HG02884 (cell line): ENCODE measurements around the gene VIPR2.

Experiments
- ATAC-seq: cut with Tn5 transposase; IDR thresholded peaks from one replicate; pipeline ENCODE4 v1.9.1; 2021; ENCODE audit warnings: mild to moderate bottlenecking, moderate library complexity; ENCODE audit not compliant: unreplicated experiment

The VIPR2 gene

DNA sequence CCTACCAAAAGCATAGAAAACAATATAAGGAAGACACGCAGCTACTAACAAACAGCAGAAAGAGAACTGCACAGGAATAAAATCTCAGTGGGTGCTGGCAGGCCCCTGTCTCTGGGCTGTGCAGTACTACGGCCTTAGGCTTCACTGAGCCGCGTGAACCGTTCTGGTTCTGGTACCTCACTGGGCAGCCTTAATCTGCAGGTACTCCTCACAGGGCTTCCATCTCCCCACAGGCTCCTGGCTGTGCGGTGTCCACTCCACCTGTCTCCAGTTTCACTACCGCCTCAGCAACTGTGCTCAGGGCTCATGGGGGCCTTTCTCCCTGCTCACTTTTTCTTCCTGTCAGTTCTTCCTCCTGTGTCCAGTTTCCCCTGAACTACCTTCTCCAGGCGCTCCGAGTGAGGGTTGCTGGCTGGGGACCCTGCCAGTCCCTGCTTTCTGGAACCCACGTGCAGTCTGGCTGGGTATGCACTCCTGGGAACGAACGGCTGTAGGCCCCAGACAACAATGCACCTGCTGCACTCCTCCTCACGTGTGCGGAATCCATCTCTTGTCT is 75.7 kb downstream of the VIPR2 start:
- no peak for ATAC-seq

DNA sequence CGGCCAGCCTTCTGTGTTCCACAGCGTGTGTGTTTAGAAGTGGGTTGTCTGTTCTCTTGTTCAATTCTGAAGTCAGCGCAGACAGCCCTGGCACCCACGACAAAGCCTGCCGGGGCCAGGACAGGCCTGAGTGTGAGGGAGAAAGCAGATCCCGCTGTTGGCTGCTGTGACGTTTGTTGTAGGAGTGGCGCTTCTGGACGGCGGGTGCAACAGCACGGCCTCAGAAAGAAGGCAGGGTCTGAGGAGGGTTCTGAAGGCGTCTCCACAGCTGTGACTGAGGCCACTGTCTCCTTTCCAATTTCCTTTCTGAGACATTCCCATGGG is 76.2 kb downstream of the VIPR2 start:
- ATAC-seq, result no peak

GRCh38 chr7:159067576-159068487 is 76.8 kb downstream of the VIPR2 start:
- ATAC-seq, result no peak

GRCh38 chr7:159066816-159067575 is 77.7 kb downstream of the VIPR2 start:
- no peak for ATAC-seq

GRCh38 chr7:159065852-159066480 is 78.7 kb downstream of the VIPR2 start:
- no peak for ATAC-seq

DNA sequence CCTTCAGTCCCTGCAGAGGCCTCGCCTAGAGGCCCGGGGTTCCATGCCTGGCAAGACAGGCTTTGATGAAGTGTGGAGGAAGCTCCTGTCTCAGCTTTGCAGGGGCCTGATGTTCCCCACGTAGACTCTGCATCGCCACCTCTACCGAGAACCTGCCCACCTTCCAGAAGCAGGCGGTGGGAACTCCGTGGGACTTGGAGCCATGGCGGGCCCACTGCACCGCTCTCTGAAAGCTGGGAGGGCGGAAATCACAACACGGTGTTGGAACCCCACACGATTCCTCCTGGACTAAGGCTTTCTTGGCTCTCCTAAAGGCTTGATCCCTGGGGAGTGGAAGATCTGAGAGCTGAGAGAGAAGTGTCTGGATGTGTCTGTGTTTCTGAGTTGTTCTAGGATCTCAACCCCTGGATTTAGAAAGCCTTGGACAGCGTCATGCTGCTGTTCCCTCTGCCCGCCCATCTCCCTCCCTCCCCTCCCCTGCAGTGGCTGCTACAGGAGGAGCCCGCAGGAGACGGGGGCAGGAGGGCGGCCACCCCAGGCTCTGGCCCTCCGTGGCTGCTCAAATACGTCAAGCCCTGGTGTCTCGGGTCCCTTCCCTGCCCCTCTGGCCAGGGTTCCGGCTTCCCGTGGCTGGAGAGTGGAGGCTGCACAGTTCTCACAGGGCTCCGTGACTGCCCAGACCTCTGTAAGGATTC is 79.7 kb downstream of the VIPR2 start:
- no peak for ATAC-seq

DNA sequence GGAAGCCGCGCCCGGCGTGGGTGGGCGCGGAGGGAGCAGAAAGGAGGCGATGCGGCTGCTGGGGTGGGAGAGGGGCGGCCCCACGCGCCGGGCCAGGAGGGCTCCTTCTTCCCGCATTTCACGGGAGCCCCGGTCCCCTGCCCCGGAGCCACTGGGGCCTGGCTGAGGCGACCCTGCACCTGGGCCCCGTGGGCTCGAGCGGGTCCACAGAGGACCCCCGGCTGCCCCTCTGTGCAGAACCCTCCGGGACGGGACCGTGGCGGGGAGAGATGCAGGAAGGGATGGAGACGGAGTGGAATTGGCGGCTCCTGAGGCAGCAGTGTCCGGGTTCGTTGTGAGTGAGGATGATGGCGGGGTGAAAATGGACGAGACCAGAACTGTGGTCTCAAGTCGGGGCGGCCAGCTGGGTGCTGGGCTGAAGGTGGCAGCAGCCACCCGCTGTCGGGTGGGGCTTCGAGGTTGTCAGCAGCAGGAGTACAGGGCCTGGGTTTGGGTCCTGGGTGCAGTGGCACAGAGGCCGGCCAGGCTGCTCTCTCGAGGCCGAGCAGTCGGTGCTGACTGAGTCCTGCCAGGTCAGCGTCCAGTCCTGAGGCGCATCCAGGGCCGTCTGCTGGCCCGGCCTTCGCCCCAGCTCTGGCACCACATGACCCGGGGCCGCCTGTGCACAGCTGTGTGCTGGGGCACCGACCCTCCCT is 80.4 kb downstream of the VIPR2 start:
- ATAC-seq, result no peak

- ATAC-seq, result no peak
Measured at GRCh38 chr7:159063046-159063840, 81.4 kb downstream of the VIPR2 start.

GRCh38 chr7:159062569-159062968 is 82.1 kb downstream of the VIPR2 start:
- no peak for ATAC-seq

GRCh38 chr7:159061674-159062212 is 82.9 kb downstream of the VIPR2 start:
- no peak for ATAC-seq

GRCh38 chr7:159061209-159061608 is 83.5 kb downstream of the VIPR2 start:
- no peak for ATAC-seq

GRCh38 chr7:159060440-159060839 is 84.2 kb downstream of the VIPR2 start:
- no peak for ATAC-seq

- ATAC-seq, result no peak
Measured at GRCh38 chr7:159059629-159060028, 85.0 kb downstream of the VIPR2 start.

DNA sequence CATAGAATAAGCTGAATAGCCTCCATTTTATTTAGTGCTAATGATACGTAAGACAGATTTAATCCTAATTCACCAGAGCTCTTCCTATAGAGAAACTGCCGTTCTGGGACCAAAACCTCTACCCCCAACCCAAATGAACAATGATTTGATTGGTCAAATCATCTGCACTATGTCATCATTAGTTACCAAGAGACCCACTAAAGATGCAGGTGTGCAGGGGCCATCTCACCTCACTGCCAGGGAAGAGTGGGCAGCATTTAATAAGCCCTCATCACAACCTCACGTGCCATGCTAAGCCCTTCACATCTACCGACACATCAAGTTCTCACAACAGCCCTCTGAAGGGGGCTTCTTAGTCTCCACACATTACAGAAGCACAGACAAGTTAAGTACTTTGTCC is 87.0 kb downstream of the VIPR2 start:
- no peak for ATAC-seq

- no peak for ATAC-seq
Measured at GRCh38 chr7:159056737-159057136, 87.9 kb downstream of the VIPR2 start.

GRCh38 chr7:159051916-159052315 is 92.8 kb downstream of the VIPR2 start:
- ATAC-seq, result no peak

- no peak for ATAC-seq
Measured at GRCh38 chr7:159050704-159051103, 94.0 kb downstream of the VIPR2 start.

GRCh38 chr7:159049266-159050025 is 95.2 kb downstream of the VIPR2 start:
- no peak for ATAC-seq
